SK-N-MC (cell line): ENCODE results near the gene POC1A.

Source experiments
- EZH2 ChIP-seq: fragments of 200-600 bp; sonication (generic); IDR thresholded peaks from one replicate; pipeline ENCODE4 v1.6.1; 2017; ENCODE audit warnings: antibody characterized with exemption
- FOXP2 ChIP-seq: optimal IDR thresholded peaks from 2 replicates; pipeline ENCODE3; 2011; ENCODE audit warnings: mild to moderate bottlenecking, moderate library complexity; ENCODE audit not compliant: insufficient read depth; ENCODE audit errors: extremely low read length, control extremely low read depth

GRCh38 chr3:52143616-52144015, 10.6 kb downstream of the POC1A start:
- no peak for TF ChIP-seq FOXP2
- no peak for TF ChIP-seq EZH2
